ENCODE measurements around the gene B4GALT6.

B4GALT6 gene

GRCh38 chr18:31659576-31660177 is 24.7 kb downstream of the B4GALT6 start:
- no peak for DNase-seq (ENCODE audit: low read depth)

DNA sequence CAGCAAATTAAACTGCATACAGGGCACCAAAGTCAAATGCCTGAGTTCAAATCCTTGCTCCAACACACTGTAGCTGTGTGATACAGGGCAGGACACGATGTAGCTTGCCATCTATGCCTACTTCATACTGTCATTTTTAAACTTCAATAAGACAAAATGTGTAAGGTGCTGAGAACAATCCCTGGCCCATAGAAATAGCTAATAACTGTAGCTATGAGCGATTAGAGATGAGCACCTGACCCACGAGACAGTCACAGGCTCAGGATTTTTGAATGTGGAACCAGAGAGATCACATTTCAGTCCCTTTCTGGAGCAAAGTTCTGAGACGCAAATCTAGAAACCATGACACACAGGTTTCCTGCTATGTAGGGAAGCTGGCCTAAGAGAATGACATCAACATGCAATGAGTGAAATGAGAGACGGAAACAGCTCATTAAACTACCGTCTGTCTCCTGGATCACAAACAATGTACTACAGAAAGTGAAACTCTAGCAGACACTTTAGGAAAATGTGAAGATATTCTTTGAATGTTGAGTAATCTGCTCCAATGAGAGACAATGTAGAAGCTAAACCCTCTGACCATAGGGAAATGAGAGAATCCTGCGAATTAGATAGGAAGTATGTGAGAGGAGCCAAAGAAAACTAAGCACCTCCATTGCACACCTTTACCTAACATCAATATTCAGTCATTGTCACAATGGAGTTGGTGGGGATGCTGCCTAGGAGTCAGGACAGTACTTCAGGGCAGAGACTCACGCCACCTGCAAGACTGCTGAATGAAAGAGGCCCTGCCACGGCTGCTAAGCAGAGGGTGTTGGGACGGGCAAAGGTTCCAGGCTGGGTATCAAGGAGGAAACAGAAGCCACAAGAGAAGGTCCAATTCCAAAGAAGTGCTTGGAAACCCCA is 25.5 kb downstream of the B4GALT6 start:
- no peak for DNase-seq (ENCODE audit: low read depth)

DNA sequence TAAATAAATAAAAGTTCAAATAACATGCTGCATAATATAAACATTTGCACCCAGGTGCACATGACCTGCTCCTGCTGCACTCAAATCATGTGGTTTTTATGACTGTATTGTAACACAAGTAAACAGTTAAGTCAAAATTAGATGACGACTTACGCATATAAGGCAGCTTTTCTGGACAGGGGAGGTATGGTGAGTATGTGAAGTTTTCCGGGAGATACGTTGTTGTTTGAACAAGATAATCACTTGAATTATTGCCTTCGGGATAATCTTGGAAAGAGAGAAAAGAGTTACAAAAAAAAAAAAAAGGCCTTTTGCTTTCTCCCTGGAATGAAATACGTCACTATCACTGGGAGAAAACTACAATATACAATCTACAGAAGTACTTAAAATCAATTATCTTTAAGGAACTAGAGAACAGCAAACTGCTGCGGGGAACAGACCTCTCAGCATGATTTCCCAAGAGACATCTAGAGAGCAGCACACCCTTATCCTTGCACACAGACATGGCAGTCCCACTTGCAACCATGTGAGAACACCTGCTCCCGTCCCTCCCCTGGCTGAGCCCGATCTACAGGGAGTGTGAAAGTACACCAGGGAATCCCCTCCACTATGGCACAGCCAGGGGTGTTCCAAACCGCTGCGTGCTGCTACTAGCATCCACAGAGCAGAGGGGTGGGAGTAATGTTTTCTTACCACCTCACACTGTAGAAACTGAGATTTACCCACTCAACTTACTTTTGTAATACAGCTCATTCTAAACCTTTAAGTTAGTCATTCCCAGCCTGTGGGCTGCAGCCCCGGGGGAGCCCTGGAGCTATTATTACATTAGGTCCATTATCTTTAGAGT is 26.3 kb downstream of the B4GALT6 start:
- DNase-seq (ENCODE audit: low read depth), result no peak

- DNase-seq (ENCODE audit: low read depth), result no peak
These were observed 27.6 kb downstream of the B4GALT6 start for GRCh38 chr18:31656754-31657153.

- DNase-seq (ENCODE audit: low read depth), result no peak
These were observed 29.0 kb downstream of the B4GALT6 start for GRCh38 chr18:31655354-31655753.

GRCh38 chr18:31652877-31653276 is 31.5 kb downstream of the B4GALT6 start:
- no peak for DNase-seq (ENCODE audit: low read depth)

GRCh38 chr18:31652357-31652756 is 32.0 kb downstream of the B4GALT6 start:
- no peak for DNase-seq (ENCODE audit: low read depth)

DNA sequence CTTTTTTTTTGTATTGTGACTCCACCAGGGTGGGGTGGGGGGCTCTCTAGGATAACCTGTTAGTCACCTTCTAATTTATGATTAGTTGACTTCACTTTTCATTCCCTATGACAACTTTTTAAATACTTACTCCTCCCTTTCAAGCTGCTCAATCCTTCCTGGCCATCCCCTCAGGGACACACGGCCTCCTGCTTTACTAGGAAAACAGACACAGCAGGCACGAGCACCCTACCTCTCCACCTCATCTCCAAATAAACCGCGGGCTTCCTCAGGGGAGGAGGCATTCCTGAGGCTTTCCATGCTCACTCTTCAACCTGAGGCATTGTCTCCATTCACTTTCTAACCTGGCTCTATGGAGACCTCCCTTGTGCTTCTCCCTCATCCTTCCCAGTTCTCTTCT is 33.0 kb downstream of the B4GALT6 start:
- no peak for DNase-seq (ENCODE audit: low read depth)

DNA sequence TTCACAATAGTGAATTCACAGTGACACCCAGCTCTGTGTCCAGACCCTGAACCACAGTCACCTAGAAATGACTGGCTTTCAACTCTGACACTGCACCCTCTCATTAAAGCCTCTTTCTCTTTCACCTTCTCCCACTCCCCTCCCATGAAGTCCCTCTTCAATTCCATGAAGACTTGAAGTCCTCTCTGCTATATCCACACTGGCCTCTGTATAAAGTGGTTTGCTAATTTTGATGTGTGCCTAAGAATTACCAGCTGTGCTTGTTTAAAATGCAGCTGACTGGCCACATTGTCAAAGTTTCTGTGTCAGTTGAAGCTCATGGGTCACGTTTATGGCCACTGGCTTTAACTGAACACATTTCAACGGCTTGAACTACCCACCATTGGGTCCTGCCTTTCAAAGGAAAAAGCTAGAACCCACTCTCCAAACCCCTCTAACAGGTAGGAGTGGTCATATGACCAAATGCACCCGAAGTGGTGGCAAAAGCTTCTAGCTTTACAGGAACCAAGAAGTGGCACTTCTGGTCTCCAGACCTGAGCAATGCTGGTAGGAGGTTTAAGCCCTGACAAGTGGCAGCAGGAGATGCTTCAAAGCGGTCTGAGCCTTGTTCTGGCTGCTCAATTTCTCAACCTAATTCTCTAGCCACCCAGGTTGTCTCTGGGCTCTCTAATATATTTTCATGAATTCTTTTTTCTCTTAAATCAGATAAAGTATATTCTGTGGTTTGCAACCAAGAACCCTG is 34.2 kb downstream of the B4GALT6 start:
- no peak for DNase-seq (ENCODE audit: low read depth)

GRCh38 chr18:31649449-31649848 is 34.9 kb downstream of the B4GALT6 start:
- DNase-seq (ENCODE audit: low read depth), result no peak

- DNase-seq (ENCODE audit: low read depth), result no peak
These were observed 35.4 kb downstream of the B4GALT6 start for GRCh38 chr18:31648966-31649429.

- no peak for DNase-seq (ENCODE audit: low read depth)
These were observed 35.9 kb downstream of the B4GALT6 start for GRCh38 chr18:31648458-31648857.

- no peak for DNase-seq (ENCODE audit: low read depth)
These were observed 37.1 kb downstream of the B4GALT6 start for GRCh38 chr18:31647127-31647753.

- DNase-seq (ENCODE audit: low read depth), result no peak
These were observed 37.9 kb downstream of the B4GALT6 start for GRCh38 chr18:31646332-31647126.

DNA sequence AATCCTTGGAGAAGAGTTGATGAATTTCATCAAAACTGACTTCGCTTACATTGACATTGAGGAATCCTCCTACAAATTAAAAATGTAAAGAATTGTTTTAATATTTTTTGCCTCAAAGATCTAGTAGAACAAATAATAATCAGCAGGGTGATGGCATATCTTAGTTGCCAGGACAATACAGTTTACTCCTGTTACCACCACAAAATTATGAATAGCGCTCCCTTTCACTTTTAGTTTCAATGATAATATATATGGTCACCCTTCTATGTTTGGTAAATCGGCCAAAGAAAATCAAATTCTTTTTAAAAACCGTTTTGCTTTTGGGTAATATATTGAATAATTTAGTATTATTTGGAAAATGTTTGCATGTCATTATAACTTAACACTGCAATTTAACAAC is 39.0 kb downstream of the B4GALT6 start:
- no peak for DNase-seq (ENCODE audit: low read depth)

DNA sequence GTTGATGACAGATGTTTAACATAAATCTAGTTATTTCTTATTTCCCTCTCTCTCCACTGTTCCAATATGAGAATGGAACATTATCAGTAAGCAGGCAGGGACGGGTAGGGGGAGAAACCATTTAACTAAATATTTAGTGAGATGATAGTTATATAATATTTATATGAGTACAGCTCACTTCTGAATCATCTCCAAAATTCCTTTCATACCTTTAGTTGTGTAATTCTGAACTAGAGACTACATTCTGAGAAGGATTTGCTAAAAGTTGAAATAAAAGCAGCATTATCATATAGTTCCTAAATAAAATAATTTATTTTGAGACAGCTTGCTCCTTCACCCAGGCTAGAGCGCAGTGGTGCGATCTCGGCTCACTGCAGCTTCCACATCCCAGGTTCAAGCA is 41.4 kb downstream of the B4GALT6 start:
- DNase-seq (ENCODE audit: low read depth), result no peak

- DNase-seq (ENCODE audit: low read depth), result no peak
These were observed 46.9 kb downstream of the B4GALT6 start for GRCh38 chr18:31637445-31637844.

DNA sequence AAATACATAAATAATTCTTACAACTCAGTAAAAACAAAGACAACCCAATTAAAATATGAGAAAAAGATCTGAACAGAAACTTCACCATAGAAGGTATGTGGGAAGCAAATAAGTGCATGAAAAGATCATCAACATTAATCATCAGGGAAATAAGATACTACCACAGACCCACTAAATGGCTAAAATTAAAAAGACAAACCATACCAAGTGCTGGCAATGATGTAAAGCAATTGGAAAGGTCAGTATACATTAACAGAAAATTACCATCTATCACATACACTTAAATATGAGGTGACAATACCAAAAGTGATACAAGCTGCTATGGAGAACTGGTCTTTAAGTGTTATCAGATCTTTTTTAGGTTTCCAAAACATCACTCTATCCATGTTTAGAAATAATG is 48.0 kb downstream of the B4GALT6 start:
- DNase-seq (ENCODE audit: low read depth), result no peak

GRCh38 chr18:31634331-31634713 is 50.1 kb downstream of the B4GALT6 start:
- no peak for DNase-seq (ENCODE audit: low read depth)
